ENCODE measurements around the gene RNF31. TPM values are rescaled to one million over a fixed set of nuclear protein-coding genes. Genes with fewer than 3 reads are reported as not detected.

RNF31 gene
- total RNA-seq, 2 donors from 2014 or later, result 31.6 to 41.7 TPM

GRCh38 chr14:24133735-24134134 is 13.6 kb upstream of the RNF31 start:
- no peak for DNase-seq
- intact Hi-C loops (cut with DNase I), result no loop called here
- no peak for ATAC-seq

GRCh38 chr14:24135584-24135833 is 11.8 kb upstream of the RNF31 start:
- no peak for ATAC-seq
- intact Hi-C loops (cut with DNase I), result no loop called here
- no peak for DNase-seq

GRCh38 chr14:24135834-24136683 is 11.2 kb upstream of the RNF31 start, which contains the start of gene PSME1:
Gene PSME1 (plus strand): TSS chr14:24136194. CDS start chr14:24136263, 69 bp downstream.
- intact Hi-C loops (cut with DNase I), result no loop called here
- ATAC-seq, result peak; percentile 95
- peak; percentile 95 for DNase-seq

GRCh38 chr14:24136684-24137528 is 10.4 kb upstream of the RNF31 start:
- intact Hi-C loops (cut with DNase I), result no loop called here
- no peak for DNase-seq
- no peak for ATAC-seq

- no peak for DNase-seq
- ATAC-seq, result no peak
- intact Hi-C loops (cut with DNase I), result no loop called here
These were observed 9.5 kb upstream of the RNF31 start for GRCh38 chr14:24137529-24138395.

- ATAC-seq, result no peak
- no peak for DNase-seq
- intact Hi-C loops (cut with DNase I), result no loop called here
These were observed 8.7 kb upstream of the RNF31 start for GRCh38 chr14:24138396-24139271.

GRCh38 chr14:24139272-24139934 is 7.9 kb upstream of the RNF31 start:
- ATAC-seq (no peak), DNase-seq (no peak)
- intact Hi-C loops (cut with DNase I), result no loop called here

- peak; percentile 100 for DNase-seq
- peak; percentile 94 to 96 for ATAC-seq
- intact Hi-C loops (cut with DNase I), result no loop called here
These were observed 6.0 kb upstream of the RNF31 start, which contains the start of gene EMC9 for GRCh38 chr14:24141097-24141880. Gene EMC9 (minus strand): TSS chr14:24141591. CDS start chr14:24141304, 287 bp downstream.

- ATAC-seq (no peak), DNase-seq (no peak)
- intact Hi-C loops (cut with DNase I), result no loop called here
These were observed 3.8 kb upstream of the RNF31 start for GRCh38 chr14:24143511-24143910.

- intact Hi-C loops (cut with DNase I), result no loop called here
- no peak for DNase-seq
These were observed 2.8 kb upstream of the RNF31 start for GRCh38 chr14:24144451-24144850.

GRCh38 chr14:24145219-24145618 is 2.1 kb upstream of the RNF31 start:
- no peak for DNase-seq
- intact Hi-C loops (cut with DNase I), result loop anchor here in 1 of 2 donors (5.0 kb wide), 1 partner anchor 33 kb away; the partner anchor contains the start of genes DCAF11 and NRL

More at GRCh38 chr14:24144451-24144850, 2.8 kb upstream of the RNF31 start:
- no peak for ATAC-seq

GRCh38 chr14:24145690-24146452 is 1.4 kb upstream of the RNF31 start:
- intact Hi-C loops (cut with DNase I), result loop anchor here in 1 of 2 donors (5.0 kb wide), 1 partner anchor 34 kb away; the partner anchor contains the start of genes DCAF11 and NRL
- no peak for DNase-seq
- ATAC-seq, result no peak

More at GRCh38 chr14:24145219-24145618, 2.1 kb upstream of the RNF31 start:
- no peak for ATAC-seq

GRCh38 chr14:24146453-24146977 is 783 bp upstream of the RNF31 start, which contains the start of gene PSME2:
Gene PSME2 (minus strand): TSS chr14:24146610. CDS start chr14:24146581, 29 bp downstream.
- DNase-seq (peak; percentile 96), ATAC-seq (peak; percentile 84 to 88)
- intact Hi-C loops (cut with DNase I), result loop anchor here in 1 of 2 donors (5.0 kb wide), 1 partner anchor 34 kb away; the partner anchor contains the start of genes DCAF11 and NRL

GRCh38 chr14:24147761-24148428 is 597 bp downstream of the RNF31 start:
- no peak for DNase-seq
- intact Hi-C loops (cut with DNase I), result loop anchor here in 1 of 2 donors (5.0 kb wide), 1 partner anchor 36 kb away; the partner anchor contains the start of genes DCAF11 and NRL

More at GRCh38 chr14:24147761-24148428, 597 bp downstream of the RNF31 start:
- peak in 1 of 2 donors; percentile 0 for ATAC-seq
